HG02943 (cell line): Measurements from ENCODE around the gene LNPEP.

Experiments
- ATAC-seq: cut with Tn5 transposase; IDR thresholded peaks from one replicate; pipeline ENCODE4 v1.9.1; 2021; ENCODE audit warnings: mild to moderate bottlenecking, low read depth, moderate library complexity; ENCODE audit not compliant: unreplicated experiment

The LNPEP gene

GRCh38 chr5:96957254-96958049 is 21.6 kb downstream of the LNPEP start:
- peak; percentile 32 for ATAC-seq

DNA sequence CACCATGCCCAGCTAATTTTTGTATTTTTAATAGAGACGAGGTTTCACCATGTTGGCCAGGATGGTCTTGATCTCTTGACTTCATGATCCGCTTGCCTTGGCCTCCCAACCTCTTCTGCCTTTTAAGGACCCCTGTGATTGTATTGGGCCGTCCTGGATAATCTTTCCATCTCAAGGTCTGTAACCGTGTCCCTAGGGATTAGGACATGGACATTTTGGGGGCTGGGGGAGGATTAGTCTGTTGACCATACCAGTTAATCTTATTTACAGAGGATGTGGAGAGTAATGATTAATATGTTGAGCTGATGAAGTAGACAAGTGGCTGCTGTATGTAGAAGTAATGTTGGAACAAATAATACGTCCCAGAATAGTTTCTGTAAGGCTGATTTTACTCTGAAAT is 23.1 kb downstream of the LNPEP start:
- ATAC-seq, result no peak

DNA sequence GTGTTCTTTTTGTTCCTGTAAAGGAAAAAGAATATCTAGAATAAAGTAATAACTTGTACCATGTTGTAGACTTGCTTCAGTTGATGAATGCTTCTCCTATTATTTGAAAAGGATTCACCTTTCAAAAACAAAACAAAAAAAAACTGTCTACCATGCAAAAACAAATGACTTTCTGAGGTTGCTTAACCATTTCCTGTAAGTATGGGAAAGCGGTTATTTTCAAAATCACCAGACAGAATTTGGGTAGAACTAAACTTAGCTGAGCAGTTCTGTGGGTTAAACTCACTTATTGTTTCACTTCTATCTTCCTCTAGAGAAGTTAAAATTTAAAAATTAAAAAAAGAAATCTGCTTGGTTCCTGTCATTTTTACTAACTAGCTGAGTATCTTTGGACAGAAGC is 25.2 kb downstream of the LNPEP start:
- ATAC-seq, result no peak

- ATAC-seq, result no peak
These were observed 26.7 kb downstream of the LNPEP start for GRCh38 chr5:96962540-96962991.

GRCh38 chr5:96963267-96963666 is 27.4 kb downstream of the LNPEP start:
- ATAC-seq, result no peak

GRCh38 chr5:96966801-96967200 is 30.9 kb downstream of the LNPEP start:
- no peak for ATAC-seq

DNA sequence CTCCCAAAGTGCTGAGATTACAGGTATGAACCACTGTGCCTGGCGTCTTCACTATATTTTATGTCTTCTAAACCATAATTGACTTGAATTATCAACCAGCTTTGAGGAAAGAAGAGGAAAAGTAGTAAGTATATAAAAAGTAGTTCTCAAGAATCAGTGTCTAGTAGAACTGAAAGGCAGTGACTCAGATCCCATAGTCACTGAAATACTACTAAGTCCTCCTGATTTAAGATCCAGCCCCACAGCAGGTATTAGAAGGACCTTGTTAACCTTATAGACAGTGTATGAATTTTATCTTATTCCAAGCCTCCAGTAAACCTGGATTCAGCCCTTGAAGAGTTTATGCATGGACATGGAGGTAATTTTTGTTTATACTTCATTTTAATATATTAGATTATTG is 31.5 kb downstream of the LNPEP start:
- ATAC-seq, result no peak

GRCh38 chr5:96968074-96968473 is 32.2 kb downstream of the LNPEP start:
- no peak for ATAC-seq

GRCh38 chr5:96968614-96969013 is 32.7 kb downstream of the LNPEP start:
- ATAC-seq, result no peak

- no peak for ATAC-seq
These were observed 33.5 kb downstream of the LNPEP start for GRCh38 chr5:96969366-96969765.

DNA sequence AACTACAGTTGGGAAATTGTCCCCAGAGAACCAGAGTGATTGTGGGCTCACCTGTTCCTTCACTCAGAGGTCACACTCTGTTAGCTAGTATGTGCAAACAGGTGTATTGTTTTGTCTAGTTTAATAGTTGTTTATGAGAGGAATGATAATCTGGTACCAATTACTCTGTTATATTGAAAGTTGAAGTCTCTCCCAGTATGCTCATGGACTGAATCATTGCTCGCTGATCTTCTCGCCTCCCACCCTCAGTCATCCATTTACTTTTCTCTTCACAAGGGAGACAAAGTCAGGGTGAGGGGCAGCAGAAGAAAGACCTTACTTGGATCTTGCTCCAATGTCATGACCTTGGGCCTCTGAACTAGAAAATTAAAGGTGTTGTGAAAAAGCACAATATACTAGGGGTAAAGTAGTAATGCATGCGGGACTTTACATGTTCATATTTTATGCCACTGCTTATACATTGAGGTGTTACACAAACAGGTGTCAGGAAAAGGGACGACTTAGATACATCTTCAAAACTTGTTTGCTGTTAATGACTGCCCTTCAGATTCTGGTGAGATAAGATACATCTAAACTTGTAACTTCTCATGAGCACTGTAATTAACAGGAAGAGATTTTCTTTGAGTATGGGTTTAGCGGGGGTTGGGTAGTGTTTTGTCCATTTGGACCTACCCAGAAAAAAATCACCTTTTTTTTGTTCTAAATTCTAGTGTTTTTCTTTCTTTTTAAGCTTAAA is 36.9 kb downstream of the LNPEP start:
- ATAC-seq, result no peak

- ATAC-seq, result no peak
These were observed 37.9 kb downstream of the LNPEP start for GRCh38 chr5:96973532-96974401.

DNA sequence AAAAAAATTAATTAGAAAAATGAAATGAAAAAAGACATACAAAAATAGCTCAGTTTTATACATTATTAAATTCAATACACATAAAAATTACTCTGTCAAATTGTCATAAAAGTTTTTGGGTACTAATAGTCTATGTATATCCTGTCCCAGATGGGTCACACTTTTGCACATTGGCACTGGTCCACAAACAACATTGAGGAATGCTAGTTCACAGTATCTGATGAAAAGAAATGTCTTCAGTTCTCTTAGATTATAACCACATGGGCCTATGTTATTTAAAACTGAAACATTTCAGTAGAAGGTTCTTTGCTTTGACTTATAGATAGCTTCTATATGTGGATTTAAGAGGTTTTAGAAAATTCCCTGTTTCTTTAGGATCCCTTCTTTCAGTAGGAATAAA is 39.8 kb downstream of the LNPEP start:
- no peak for ATAC-seq

DNA sequence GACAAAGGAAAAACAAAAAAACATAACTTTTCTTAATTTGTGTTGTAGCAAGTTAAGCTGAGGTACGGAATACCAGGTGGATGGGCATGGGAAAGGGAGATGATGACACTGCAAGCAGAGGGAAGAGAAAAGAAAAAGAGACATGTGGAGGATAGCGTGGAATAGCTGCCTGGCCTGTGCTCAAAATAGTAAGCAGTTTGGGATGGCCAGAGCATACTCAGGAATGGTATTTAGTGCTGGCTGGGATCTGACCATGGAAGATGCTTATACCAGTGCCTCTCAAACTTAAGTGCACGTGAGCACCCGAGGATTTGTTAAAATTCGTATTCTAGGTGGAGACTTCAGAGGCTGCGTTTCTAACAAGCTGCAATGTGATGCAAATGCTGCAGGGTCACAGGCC is 41.3 kb downstream of the LNPEP start:
- ATAC-seq, result no peak

GRCh38 chr5:96978812-96979449 is 43.1 kb downstream of the LNPEP start:
- no peak for ATAC-seq

- ATAC-seq, result no peak
These were observed 48.8 kb downstream of the LNPEP start for GRCh38 chr5:96984506-96985192.

GRCh38 chr5:96986450-96986849 is 50.6 kb downstream of the LNPEP start:
- ATAC-seq, result no peak

GRCh38 chr5:96990102-96990501 is 54.2 kb downstream of the LNPEP start:
- ATAC-seq, result no peak

DNA sequence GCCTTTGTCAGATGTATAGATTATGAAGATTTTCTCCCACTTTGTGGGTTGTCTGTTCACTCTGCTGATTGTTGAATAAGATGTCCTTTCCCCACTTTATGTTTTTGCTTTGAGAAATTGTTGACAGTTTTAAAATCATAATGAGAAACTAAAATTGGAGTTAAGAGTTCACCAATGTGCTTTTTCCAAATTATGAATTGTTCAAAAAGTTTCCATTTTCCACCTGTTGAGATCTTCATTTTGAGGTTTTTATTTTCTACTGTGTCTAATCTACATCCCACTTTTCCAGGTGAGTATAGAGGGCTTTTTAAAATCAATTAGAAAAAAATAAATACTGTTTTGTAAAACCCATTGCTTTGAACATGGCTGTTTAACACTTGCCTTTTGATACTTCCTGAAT is 55.8 kb downstream of the LNPEP start:
- ATAC-seq, result no peak

DNA sequence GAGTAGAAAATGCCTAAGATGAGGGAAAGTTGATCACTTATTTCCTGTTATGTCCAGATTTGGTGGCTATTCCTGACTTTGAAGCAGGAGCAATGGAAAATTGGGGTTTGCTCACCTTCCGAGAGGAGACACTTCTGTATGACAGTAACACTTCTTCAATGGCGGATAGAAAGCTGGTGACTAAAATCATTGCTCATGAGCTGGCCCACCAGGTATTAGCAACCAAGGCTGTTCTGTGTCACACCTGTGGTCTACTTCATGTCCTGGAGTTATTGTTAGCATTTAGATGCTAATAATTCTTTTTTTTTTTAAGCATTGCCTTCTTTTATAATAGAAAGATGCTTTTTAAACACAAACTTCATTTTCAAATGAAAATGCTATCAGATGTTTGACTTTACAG is 57.9 kb downstream of the LNPEP start:
- no peak for ATAC-seq
